ENCODE data around the gene ZFR2. TPM values are rescaled to one million over a fixed set of nuclear protein-coding genes. Genes with fewer than 3 reads are reported as not detected.

ZFR2 gene
- total RNA-seq, 1 experiment from 2014 or later, result not detected

DNA sequence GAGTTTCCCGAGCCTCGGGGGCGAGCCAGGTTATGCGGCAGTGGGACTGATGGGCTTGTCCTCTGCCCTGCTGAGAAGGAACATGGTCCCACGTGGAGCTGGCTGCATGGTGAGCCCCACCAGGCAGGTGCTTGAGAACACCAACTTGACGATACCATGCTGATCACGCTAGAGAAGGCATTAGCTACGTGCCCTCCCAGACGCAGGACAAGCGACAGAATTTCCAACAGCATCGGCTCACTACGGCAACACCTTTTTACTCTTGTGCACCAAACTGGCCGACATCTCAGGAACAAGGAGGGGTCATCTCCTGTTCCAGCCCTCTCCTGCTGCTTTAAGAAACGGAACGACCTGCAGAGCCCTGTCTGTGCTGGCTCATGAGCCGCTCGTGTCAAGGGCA, 8.3 kb downstream of the ZFR2 start:
- no peaks in the 10 kb centered on the region for H3K4me1 ChIP-seq (replicated peaks)
- DNase-seq (ENCODE audit: low read depth in 1 of 2, low spot score in 2 of 2), result no peak
- H3K4me3 ChIP-seq, result no peak overlapping the region
- H3K36me3 ChIP-seq, result no peaks in the 10 kb centered on the region
- no peaks in the 10 kb centered on the region; the same call in 1 of the 2 replicates for H3K9me3 ChIP-seq (replicated peaks)
- H3K27ac ChIP-seq, result no peak overlapping the region
- peaks cover 47% of the 10 kb centered on the region for H3K27me3 ChIP-seq (replicated peaks)

GRCh38 chr19:3857449-3858003, 11.3 kb downstream of the ZFR2 start:
- H3K27me3 ChIP-seq (replicated peaks), result peaks cover 21% of the 10 kb centered on the region
- H3K4me1 ChIP-seq (replicated peaks), result peaks cover 3% of the 10 kb centered on the region; the same call in 1 of the 2 replicates
- H3K9me3 ChIP-seq (replicated peaks), result no peaks in the 10 kb centered on the region; the same call in 1 of the 2 replicates
- H3K4me3 ChIP-seq, result no peak overlapping the region
- no peaks in the 10 kb centered on the region for H3K36me3 ChIP-seq
- H3K27ac ChIP-seq, result no peak overlapping the region
- no peak for DNase-seq (ENCODE audit: low read depth in 1 of 2, low spot score in 2 of 2)

- Histone ChIP-seq H3K27ac (no peak overlapping the region), H3K9me3 (replicated peaks) (peaks cover 5% of the 10 kb centered on the region), H3K27me3 (replicated peaks) (peaks cover 8% of the 10 kb centered on the region), H3K36me3 (no peaks in the 10 kb centered on the region), H3K4me1 (replicated peaks) (peaks cover 6% of the 10 kb centered on the region), H3K4me3 (no peak overlapping the region)
- no peak for DNase-seq (ENCODE audit: low read depth in 1 of 2, low spot score in 2 of 2)
These were observed 13.5 kb downstream of the ZFR2 start for GRCh38 chr19:3855320-3855719.

DNA sequence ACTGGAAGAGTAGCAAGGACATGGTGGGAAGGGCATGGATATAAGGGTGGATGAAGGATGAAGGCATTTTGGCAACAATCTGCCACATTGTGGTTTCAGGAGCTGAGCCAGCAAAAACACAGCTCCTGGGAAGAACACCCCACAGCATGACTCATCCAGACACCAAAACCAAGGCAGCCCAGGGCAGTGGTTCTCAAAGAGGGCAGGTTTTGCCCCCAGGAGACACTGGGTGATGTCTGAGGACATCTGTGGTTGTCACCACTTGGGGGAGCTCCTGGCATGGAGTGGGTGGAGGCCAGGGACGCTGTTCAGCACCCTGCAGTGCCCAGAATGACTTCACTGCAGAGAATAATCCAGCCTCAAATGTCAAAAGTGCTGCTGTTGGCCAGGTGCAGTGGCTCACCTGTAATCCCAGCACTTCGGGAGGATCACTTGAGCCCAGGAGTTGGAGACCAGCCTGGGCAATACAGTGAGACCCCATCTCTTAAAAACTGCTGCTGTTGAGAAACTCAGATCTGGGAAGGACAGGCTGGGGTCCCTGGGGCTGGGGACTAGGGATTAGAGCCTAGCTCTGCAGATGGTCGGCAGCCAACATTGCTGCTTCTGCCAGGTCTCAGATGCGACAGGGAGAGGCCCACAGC, 16.1 kb downstream of the ZFR2 start:
- peaks cover 5% of the 10 kb centered on the region for H3K9me3 ChIP-seq (replicated peaks)
- H3K27me3 ChIP-seq (replicated peaks), result 0 out of 2 replicates have a peak, but pooled peaks cover 2% of the 10 kb centered on the region
- DNase-seq (ENCODE audit: low read depth in 1 of 2, low spot score in 2 of 2), result peak; percentile 67 to 88
- H3K27ac ChIP-seq, result no peak overlapping the region
- no peak overlapping the region for H3K4me3 ChIP-seq
- H3K4me1 ChIP-seq (replicated peaks), result peaks cover 6% of the 10 kb centered on the region
- no peaks in the 10 kb centered on the region for H3K36me3 ChIP-seq

GRCh38 chr19:3852177-3852511, 16.7 kb downstream of the ZFR2 start:
- Histone ChIP-seq H3K27me3 (replicated peaks) (0 out of 2 replicates have a peak, but pooled peaks cover 2% of the 10 kb centered on the region), H3K9me3 (replicated peaks) (peaks cover 5% of the 10 kb centered on the region), H3K36me3 (no peaks in the 10 kb centered on the region), H3K27ac (no peak overlapping the region), H3K4me3 (no peak overlapping the region), H3K4me1 (replicated peaks) (peaks cover 6% of the 10 kb centered on the region)
- DNase-seq (ENCODE audit: low read depth in 1 of 2, low spot score in 2 of 2), result no peak

DNA sequence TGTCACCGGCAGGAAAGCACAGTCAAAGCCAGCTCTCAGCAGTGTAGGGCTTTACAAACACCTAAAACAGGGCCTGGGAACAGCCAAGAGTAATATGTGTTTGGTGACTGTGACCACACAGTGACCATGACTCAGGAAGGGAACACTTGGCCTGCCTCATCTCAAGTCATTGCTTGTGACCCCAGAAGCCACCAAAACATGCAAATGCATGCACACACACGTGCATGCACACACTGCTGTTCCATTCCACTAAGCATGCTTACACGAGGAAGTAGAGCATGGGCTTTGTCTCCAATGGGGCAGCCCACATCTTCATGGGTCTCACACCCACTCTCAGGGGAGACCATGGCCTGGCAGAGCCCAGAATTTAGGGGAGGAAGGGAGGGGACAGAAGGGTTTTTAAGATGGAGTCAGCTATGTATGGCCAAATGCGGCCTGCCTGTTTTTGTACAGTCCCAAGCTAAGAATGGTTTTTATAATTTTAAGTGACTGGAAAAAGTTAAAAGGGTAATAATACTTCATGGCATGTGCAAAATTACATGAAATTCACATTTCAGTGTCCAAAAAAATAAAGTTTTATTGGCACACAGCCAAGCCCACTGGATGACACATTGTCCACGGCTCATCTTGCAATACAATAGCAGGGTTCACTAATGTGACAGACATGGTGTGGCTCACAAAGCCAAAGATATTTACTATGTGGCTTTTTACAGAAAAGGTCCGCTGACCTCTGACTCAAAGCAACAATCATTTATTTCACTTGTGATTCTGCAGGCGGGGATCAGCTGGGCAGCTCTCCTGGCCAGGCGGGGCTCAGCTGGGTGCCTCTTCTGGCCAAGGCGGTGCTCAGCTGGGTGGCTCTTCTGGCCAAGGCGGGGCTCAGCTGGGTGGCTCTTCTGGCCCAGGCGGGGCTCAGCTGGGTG, 17.3 kb downstream of the ZFR2 start:
- H3K9me3 ChIP-seq (replicated peaks), result peaks cover 5% of the 10 kb centered on the region
- H3K4me3 ChIP-seq, result no peak overlapping the region
- peaks cover 7% of the 10 kb centered on the region; the same call in 1 of the 2 replicates for H3K27me3 ChIP-seq (replicated peaks)
- H3K4me1 ChIP-seq (replicated peaks), result peaks cover 6% of the 10 kb centered on the region
- no peak overlapping the region for H3K27ac ChIP-seq
- no peaks in the 10 kb centered on the region for H3K36me3 ChIP-seq
- DNase-seq (ENCODE audit: low read depth in 1 of 2, low spot score in 2 of 2), result no peak

GRCh38 chr19:3850320-3850972, 18.4 kb downstream of the ZFR2 start:
- Histone ChIP-seq H3K27me3 (replicated peaks) (peaks cover 15% of the 10 kb centered on the region), H3K36me3 (no peaks in the 10 kb centered on the region), H3K4me1 (replicated peaks) (peaks cover 6% of the 10 kb centered on the region), H3K27ac (no peak overlapping the region), H3K4me3 (no peak overlapping the region), H3K9me3 (replicated peaks) (peaks cover 5% of the 10 kb centered on the region)
- no peak for DNase-seq (ENCODE audit: low read depth in 1 of 2, low spot score in 2 of 2)

- H3K4me3 ChIP-seq, result no peak overlapping the region
- no peak overlapping the region for H3K27ac ChIP-seq
- DNase-seq (ENCODE audit: low read depth in 1 of 2, low spot score in 2 of 2), result no peak
- peaks cover 3% of the 10 kb centered on the region for H3K4me1 ChIP-seq (replicated peaks)
- no peaks in the 10 kb centered on the region for H3K36me3 ChIP-seq
- peaks cover 15% of the 10 kb centered on the region for H3K27me3 ChIP-seq (replicated peaks)
- peaks cover 5% of the 10 kb centered on the region for H3K9me3 ChIP-seq (replicated peaks)
These were observed 19.1 kb downstream of the ZFR2 start for GRCh38 chr19:3849787-3850186.

DNA sequence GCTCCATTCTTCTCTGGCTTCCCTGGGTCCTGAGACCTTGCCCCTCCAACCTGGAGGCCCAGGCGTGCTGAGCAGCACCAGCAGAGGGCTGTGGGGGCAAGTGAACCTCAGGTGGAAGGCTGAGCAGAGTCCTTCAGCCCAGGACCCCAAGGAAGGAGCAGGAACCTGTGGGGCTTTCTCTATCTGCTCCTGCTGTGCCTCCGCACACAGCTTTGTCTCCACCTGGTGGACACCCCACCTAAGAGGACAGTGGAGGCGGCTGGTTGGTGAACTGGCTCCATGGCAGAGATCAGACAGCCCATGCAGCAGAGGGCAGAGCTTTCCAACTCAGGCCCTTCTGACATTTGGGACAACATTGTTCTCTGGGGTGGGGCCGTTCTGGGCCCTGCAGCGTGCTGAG, 19.7 kb downstream of the ZFR2 start:
- H3K9me3 ChIP-seq (replicated peaks), result peaks cover 5% of the 10 kb centered on the region
- DNase-seq (ENCODE audit: low read depth in 1 of 2, low spot score in 2 of 2), result no peak
- H3K27me3 ChIP-seq (replicated peaks), result peaks cover 15% of the 10 kb centered on the region
- peaks cover 3% of the 10 kb centered on the region for H3K4me1 ChIP-seq (replicated peaks)
- no peak overlapping the region for H3K4me3 ChIP-seq
- H3K36me3 ChIP-seq, result no peaks in the 10 kb centered on the region
- no peak overlapping the region for H3K27ac ChIP-seq

DNA sequence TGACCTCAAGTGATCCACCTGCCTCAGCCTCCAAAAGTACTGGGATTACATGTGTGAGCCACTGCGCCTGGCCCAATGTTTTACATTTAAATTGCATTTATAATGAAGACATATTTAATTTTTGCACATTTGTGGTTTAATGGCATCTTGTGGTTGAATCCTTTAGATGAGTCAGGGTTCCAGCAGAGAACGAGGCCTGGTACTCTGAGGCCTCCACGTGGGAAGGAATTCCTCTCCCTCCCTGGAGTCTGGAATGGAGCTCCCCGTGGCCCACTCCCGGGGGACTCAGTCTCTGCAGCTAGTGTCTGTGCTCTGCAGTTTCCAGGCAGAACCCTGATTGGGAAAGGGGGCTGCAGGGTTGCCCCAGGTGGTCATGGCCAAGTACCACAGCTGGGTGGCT, 24.2 kb downstream of the ZFR2 start:
- H3K27me3 ChIP-seq (replicated peaks), result peaks cover 25% of the 10 kb centered on the region

DNA sequence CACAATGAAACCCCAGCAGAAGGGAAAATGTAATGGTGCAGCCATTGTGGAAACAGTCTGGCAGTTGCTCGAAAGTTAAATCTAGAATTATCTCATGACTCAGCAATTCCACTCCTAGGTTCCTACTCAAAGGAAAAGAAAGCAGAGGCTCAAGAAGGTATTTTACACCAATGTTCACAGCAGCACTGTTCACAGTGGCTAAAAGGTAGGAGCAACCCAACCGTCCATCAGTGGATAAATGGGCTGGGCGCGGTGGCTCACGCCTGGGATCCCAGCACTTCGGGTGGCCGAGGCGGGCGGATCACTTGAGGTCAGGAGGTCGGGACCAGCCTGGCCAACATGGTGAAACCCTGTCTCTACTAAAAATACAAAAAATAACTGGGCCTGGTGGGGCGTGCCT, 25.9 kb downstream of the ZFR2 start:
- no peaks in the 10 kb centered on the region for H3K9me3 ChIP-seq (replicated peaks)
- no peaks in the 10 kb centered on the region for H3K4me1 ChIP-seq (replicated peaks)
- H3K27me3 ChIP-seq (replicated peaks), result peaks cover 23% of the 10 kb centered on the region
- H3K36me3 ChIP-seq, result no peaks in the 10 kb centered on the region
- no peak overlapping the region for H3K27ac ChIP-seq
- DNase-seq (ENCODE audit: low read depth in 1 of 2, low spot score in 2 of 2), result no peak
- no peak overlapping the region for H3K4me3 ChIP-seq

More for the DNA sequence above, 24.2 kb downstream of the ZFR2 start:
- Histone ChIP-seq H3K4me3 (no peak overlapping the region), H3K36me3 (no peaks in the 10 kb centered on the region), H3K4me1 (replicated peaks) (no peaks in the 10 kb centered on the region), H3K27ac (no peak overlapping the region), H3K9me3 (replicated peaks) (no peaks in the 10 kb centered on the region)
- DNase-seq (ENCODE audit: low read depth in 1 of 2, low spot score in 2 of 2), result no peak

GRCh38 chr19:3840804-3841203, 28.0 kb downstream of the ZFR2 start:
- Histone ChIP-seq H3K27ac (no peak overlapping the region), H3K36me3 (no peaks in the 10 kb centered on the region)

DNA sequence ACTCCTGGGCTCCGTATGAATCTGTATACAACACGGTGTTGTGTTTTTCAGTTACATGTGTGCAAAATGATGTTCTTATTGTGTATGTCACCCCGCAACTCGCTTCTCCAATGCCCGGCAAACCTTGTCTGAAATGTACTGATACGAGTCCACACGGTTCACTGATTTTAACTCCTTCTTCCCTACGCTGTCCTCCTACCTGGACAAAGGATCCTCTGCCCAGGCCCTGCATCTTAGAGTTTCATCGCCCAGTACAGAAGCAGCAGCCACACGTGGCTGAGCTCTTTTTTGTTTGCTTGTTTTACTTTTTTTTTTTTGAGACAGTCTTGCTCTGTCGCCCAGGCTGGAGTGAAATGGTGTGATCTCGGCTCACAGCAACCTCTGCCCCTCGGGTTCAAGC, 28.9 kb downstream of the ZFR2 start:
- no peaks in the 10 kb centered on the region for H3K4me1 ChIP-seq (replicated peaks)

More at GRCh38 chr19:3840804-3841203, 28.0 kb downstream of the ZFR2 start:
- Histone ChIP-seq H3K4me1 (replicated peaks) (no peaks in the 10 kb centered on the region), H3K27me3 (replicated peaks) (peaks cover 14% of the 10 kb centered on the region), H3K9me3 (replicated peaks) (no peaks in the 10 kb centered on the region), H3K4me3 (no peak overlapping the region)
- DNase-seq (ENCODE audit: low read depth in 1 of 2, low spot score in 2 of 2), result no peak

More for the DNA sequence above, 28.9 kb downstream of the ZFR2 start:
- peaks cover 13% of the 10 kb centered on the region for H3K27me3 ChIP-seq (replicated peaks)
- H3K27ac ChIP-seq, result no peak overlapping the region
- H3K36me3 ChIP-seq, result no peaks in the 10 kb centered on the region
- DNase-seq (ENCODE audit: low read depth in 1 of 2, low spot score in 2 of 2), result no peak
- H3K9me3 ChIP-seq (replicated peaks), result no peaks in the 10 kb centered on the region
- no peak overlapping the region for H3K4me3 ChIP-seq
